BJ (cell line): ENCODE data around the gene VAT1L. TPM values are rescaled to one million over a fixed set of nuclear protein-coding genes. Genes with fewer than 3 reads are reported as not detected.
"Not testable (repeated sequence)": the region's sequence is repeated elsewhere in the genome, so short reads cannot be mapped to it uniquely, and the experiment has no call there.

Experiments used
- CTCF ChIA-PET: fragments of 350-600 bp; formaldehyde crosslinking; extraction: SDS; loops from one replicate; lab custom pipeline; 2021; ENCODE audit warnings: antibody characterized with exemption, inconsistent platforms; lab: Yijun Ruan, JAX
- POLR2A ChIA-PET: fragments of 300-600 bp; sonication (Branson Sonifier 250); formaldehyde crosslinking; extraction: SDS; loops from one replicate; lab custom pipeline; 2021; ENCODE audit warnings: antibody characterized with exemption; lab: Charles Lee
- DNase-seq: peaks from one replicate; pipeline ENCODE4 v3.0.0-alpha.2; 2011; ENCODE audit warnings: low read depth
- H3K27me3 ChIP-seq: 2 replicates; pipeline ENCODE4 v1.6.0; 2011; ENCODE audit warnings: low read length; ENCODE audit not compliant: control insufficient read depth, insufficient read depth
- H3K36me3 ChIP-seq: 2 replicates; pipeline ENCODE4 v1.5.1; 2011; ENCODE audit warnings: low read length; ENCODE audit not compliant: control insufficient read depth, insufficient read depth
- H3K4me3 ChIP-seq: 2 replicates; pipeline ENCODE4 v1.5.1; 2011; ENCODE audit warnings: low read depth, mild to moderate bottlenecking, control low read depth, low read length
- polyA plus RNA-seq: library from polyadenylated mRNA; depleted of rRNA; stranded (reverse); fragments of >200 nt; gene quantifications from 2 replicates; pipeline ENCODE4 v1.2.3, GENCODE V29; 2011
- TF ChIP-seq, protein P1 (sequence below): IDR thresholded peaks from 2 replicates; pipeline ENCODE4 v1.5.1; 2011; ENCODE audit warnings: low read depth, mild to moderate bottlenecking, control low read depth, inconsistent platforms, low read length, moderate library complexity; ENCODE audit not compliant: insufficient read depth

The VAT1L gene
- polyA plus RNA-seq, 1 experiment, result 4.7 TPM

DNA sequence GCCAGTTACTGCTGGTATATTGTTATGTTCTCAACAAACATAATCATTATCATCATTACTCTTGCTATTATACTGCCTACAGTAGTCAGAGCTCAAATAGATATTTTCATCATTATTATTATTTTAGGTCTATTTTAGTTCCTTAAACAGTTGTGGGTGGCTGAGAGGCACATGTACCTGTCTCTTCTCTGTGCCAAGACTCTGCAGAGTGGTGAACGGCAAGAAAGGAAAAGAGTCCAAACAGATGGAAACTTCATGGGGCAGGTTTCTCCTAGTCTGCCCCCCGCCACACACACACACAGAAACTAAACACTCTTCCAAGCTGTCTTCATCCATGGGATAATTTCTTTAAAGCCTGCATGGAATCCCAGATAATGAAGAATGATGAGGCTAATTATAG, 156.3 kb downstream of the VAT1L start:
- no peak for DNase-seq
- TF ChIP-seq, protein P1, sequence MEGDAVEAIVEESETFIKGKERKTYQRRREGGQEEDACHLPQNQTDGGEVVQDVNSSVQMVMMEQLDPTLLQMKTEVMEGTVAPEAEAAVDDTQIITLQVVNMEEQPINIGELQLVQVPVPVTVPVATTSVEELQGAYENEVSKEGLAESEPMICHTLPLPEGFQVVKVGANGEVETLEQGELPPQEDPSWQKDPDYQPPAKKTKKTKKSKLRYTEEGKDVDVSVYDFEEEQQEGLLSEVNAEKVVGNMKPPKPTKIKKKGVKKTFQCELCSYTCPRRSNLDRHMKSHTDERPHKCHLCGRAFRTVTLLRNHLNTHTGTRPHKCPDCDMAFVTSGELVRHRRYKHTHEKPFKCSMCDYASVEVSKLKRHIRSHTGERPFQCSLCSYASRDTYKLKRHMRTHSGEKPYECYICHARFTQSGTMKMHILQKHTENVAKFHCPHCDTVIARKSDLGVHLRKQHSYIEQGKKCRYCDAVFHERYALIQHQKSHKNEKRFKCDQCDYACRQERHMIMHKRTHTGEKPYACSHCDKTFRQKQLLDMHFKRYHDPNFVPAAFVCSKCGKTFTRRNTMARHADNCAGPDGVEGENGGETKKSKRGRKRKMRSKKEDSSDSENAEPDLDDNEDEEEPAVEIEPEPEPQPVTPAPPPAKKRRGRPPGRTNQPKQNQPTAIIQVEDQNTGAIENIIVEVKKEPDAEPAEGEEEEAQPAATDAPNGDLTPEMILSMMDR, result no peak
- CTCF ChIA-PET, result no interaction called here
- POLR2A ChIA-PET, result no interaction called here
- Histone ChIP-seq H3K4me3 (no peak overlapping the region), H3K36me3 (no peaks in the 10 kb centered on the region), H3K27me3 (no peaks in the 10 kb centered on the region)

DNA sequence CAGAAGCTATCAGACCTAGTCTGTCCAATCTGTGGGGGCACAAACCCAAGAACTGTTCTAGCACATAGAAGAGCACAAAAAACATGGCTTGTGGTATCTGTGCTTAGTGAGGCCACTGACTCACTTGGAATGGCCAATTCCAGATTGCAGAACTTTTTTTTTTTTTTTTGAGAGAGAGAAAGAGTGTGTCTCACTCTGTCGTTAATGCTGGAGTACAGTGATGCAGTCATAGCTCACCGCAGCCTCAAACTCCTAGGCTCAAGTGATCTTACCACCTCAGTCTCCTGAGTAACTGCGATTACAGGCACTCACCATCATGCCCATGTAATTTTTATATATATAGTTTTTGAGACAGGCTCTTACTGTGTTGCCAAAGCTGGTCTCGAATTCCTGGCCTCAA, 156.8 kb downstream of the VAT1L start:
- POLR2A ChIA-PET, result no interaction called here
- CTCF ChIA-PET, result interaction anchor here (0.6 kb wide), 1 partner anchor 1708 kb away, joined by 3 read pairs; no protein-coding TSS in a partner anchor

DNA sequence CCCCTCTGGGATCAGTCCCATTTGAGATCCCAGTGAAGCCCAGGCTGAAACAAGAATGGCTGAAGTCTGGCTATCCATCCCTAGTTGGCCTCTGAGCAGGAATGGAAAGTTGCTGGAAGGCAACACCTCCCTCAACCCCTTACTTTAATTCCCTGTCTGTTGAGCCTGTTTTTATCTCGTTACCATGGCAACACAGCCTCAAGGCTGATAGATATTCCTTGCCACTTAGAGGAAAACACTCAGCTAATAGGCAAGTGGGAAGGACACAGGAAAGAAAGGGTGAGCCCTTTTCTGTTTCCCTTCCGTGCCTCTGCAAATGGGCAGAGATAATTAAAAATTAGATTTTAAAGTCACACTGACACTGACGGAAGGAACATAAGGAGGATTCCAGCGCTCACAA, 158.5 kb downstream of the VAT1L start:
- DNase-seq, result no peak
- Histone ChIP-seq H3K36me3 (no peaks in the 10 kb centered on the region), H3K4me3 (no peak overlapping the region), H3K27me3 (no peaks in the 10 kb centered on the region)
- TF ChIP-seq, protein P1, result no peak
- ChIA-PET POLR2A (no interaction called here), CTCF (no interaction called here)

More for the DNA sequence above, 156.8 kb downstream of the VAT1L start:
- Histone ChIP-seq H3K4me3 (no peak overlapping the region), H3K27me3 (no peaks in the 10 kb centered on the region), H3K36me3 (no peaks in the 10 kb centered on the region)
- TF ChIP-seq, protein P1, result no peak
- DNase-seq, result no peak

DNA sequence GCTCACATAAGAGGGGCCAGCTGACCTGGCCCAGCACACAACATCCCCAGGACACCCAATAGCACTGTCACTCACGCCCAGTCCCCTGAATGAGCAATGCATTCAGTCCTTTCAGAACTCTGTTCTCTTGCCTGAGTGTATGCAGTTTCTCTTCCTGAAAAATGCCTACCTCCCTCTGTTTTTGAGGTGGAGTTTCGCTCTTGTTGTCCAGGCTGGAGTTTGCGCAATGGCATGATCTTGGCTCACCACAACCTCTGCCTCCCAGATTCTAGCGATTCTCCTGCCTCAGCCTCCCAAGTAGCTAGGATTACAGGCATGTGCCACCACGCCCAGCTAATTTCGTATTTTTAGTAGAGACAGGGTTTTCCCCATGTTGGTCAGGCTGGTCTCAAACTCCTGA, 159.2 kb downstream of the VAT1L start:
- H3K36me3 ChIP-seq, POLR2A ChIA-PET, H3K27me3 ChIP-seq, DNase-seq, H3K4me3 ChIP-seq: not testable (repeated sequence)
- CTCF ChIA-PET, result interaction anchor here (1.1 kb wide), 1 partner anchor 273 kb away, joined by 3 read pairs; no protein-coding TSS in a partner anchor

DNA sequence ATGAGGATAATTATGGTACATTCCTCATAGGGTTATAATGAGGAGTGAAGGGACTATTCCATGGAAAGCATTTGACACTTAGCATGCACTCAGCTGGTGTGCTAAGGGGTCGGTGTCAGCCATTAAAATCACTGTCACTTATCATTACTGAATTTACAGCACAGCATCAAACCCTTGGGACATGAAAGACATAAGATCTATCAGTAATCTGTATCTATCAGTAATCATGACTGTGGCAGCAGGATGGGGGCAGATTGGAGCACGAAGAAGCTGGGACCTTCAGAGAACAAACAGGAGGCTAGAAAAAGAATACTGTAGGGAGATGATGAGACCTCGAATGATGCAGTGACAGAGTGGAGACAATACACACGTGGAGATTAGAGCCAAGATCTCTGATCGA, 160.5 kb downstream of the VAT1L start:
- no peak for DNase-seq
- TF ChIP-seq, protein P1, result no peak
- ChIA-PET POLR2A (no interaction called here), CTCF (no interaction called here)
- no peak overlapping the region for H3K4me3 ChIP-seq
- no peaks in the 10 kb centered on the region for H3K36me3 ChIP-seq
- H3K27me3 ChIP-seq, result no peaks in the 10 kb centered on the region

DNA sequence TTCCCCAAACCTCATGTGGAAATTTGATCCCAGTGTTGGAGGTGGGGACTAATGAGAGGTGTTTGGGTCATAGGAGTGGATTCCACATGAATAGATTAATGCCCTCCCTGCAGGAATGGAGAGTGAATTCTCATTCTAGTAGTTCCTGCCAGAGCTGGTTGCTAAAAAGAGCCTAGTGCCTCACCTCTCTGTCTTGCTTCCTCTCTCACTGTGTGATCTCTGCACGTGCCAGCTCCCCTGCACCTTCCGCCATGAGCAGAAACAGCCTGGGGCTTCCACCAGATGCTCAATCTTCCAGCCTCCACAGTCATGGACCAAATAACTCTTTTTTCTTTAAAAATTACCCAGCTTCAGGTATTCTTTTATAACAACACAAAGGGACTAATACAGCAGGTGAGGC, 161.1 kb downstream of the VAT1L start:
- TF ChIP-seq, protein P1, result no peak
- ChIA-PET CTCF (no interaction called here), POLR2A (no interaction called here)
- no peaks in the 10 kb centered on the region for H3K36me3 ChIP-seq
- no peak overlapping the region for H3K4me3 ChIP-seq
- H3K27me3 ChIP-seq, result no peaks in the 10 kb centered on the region
- no peak for DNase-seq
